WI38 (cell line): ENCODE measurements around the gene SRCIN1.
"Not testable (repeated sequence)": the region's sequence is repeated elsewhere in the genome, so short reads cannot be mapped to it uniquely, and the experiment has no call there.

Source experiments
- H3K4me3 ChIP-seq: 2 replicates; pipeline ENCODE4 v1.5.1; 2011; ENCODE audit warnings: low read depth, mild to moderate bottlenecking, control low read depth, low read length
- CTCF ChIP-seq: IDR thresholded peaks from 2 replicates; pipeline ENCODE4 v1.5.1; 2012; ENCODE audit warnings: low read depth, mild to moderate bottlenecking, control low read depth, low read length

The SRCIN1 gene

DNA sequence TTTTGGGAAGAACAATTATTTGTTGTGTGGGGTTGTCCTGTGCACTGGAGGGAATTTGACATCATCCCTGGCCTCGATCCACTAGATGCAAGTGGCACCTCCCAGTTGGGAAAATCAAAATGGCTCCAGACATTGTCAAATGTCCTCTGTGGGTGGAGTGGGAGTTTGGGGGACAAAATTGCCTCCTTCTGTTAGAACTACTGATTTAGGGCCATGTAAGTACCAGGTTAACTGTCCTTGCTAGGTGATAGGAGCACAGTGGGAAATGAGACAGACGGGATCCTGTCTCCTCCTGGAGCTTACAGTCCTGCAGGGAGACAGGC lies 120.6 kb downstream of the SRCIN1 start:
- no peak overlapping the region for H3K4me3 ChIP-seq
- TF ChIP-seq CTCF: no peak

DNA sequence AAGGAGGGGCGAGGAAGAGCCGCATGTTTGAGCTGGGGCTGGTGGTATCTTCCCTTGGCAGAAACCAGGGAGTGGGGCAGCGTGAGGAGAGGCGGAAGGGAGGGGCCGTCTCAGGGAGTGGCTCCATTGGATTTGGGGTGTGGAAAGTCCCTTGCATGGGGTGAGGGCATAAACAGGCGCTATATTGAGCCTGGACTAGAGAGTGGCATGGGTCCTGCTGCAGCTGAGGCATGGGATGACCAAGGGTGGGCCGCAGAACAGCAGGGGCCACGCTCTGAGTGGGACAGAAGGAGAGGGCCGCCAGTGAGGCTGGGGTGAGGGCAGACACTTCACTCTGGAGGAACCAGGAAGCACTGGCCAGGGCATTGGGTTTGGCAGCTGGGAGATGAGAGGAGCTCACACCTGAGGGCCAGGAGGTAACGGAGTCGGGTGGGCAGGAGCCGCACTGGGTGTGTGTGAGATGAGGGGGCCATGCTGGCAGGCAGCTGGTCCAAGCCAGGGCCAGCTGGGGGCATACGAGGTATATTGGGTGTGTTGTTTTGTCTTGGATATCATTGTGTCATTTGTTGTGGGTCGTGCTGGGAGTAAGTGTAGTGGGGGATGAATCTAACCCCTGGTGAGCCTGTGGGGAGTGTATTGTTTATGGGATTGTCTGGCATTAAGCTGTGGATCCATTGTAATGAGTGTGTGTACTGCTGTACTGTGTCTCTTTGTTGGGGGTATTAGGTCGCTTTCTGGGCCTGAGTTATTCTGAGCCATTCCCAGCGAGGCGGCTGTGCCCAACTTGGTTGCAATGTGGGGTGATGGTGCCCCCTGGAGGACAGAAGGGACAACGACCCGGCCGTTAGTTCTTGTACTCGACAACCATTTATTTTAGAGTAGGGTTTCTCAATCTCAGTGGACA lies 121.3 kb downstream of the SRCIN1 start:
- H3K4me3 ChIP-seq: not testable (repeated sequence)
- peak; percentile 55 for TF ChIP-seq CTCF

DNA sequence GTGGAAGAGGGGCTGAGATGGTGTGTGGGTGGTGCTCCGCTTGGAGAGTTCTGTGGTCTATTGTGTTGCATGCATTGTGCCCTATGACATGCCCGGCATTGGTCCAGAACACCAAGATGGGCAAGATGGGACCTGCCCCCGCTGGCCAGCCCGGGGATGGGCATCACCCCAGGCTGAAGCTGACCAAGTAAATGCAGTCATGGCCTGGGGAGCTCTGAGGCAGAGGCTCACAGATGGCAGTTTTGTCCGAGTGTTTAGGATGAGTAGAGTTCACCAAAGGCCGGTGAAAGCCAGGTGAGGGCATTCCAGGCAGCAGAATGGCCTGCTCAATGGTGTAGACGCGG lies 123.1 kb downstream of the SRCIN1 start:
- not testable (repeated sequence) for H3K4me3 ChIP-seq

- H3K4me3 ChIP-seq: not testable (repeated sequence)
Observed at GRCh38 chr17:38482039-38482699, 123.6 kb downstream of the SRCIN1 start.
